Tibial nerve (tissue), 4 donors: ENCODE data around the gene A3GALT2. TPM values are rescaled to one million over a fixed set of nuclear protein-coding genes. Genes with fewer than 3 reads are reported as not detected.

Experiments
- DNase-seq, 2 donors: peaks; one replicate each; pipeline ENCODE4 v3.0.0-alpha.2; 2019; ENCODE audit warnings: low spot score in 2 of 2
- H3K27ac ChIP-seq, 4 donors: fragments of 200-600 bp; sonication (generic) in 3 of 4; one replicate each; pipeline ENCODE4 v1.5.1; 2017 to 2019; ENCODE audit warnings: mild to moderate bottlenecking in 1 of 4
- H3K27me3 ChIP-seq, 2 donors: fragments of 200-600 bp; sonication (generic) in 1 of 2; one replicate each; pipeline versions ENCODE4 v1.5.1 to v1.6.0; 2017 to 2019
- H3K36me3 ChIP-seq, 3 donors: fragments of 200-600 bp; sonication (generic); one replicate each; pipeline ENCODE4 v1.5.1; 2018 to 2019
- H3K4me1 ChIP-seq, 4 donors: fragments of 200-600 bp; sonication (generic) in 3 of 4; one replicate each; pipeline ENCODE4 v1.5.1; 2017 to 2019
- H3K4me3 ChIP-seq, 4 donors: fragments of 200-600 bp; sonication (generic) in 3 of 4; one replicate each; pipeline ENCODE4 v1.5.1; 2017 to 2019; ENCODE audit warnings: mild to moderate bottlenecking in 1 of 4, moderate library complexity in 1 of 4
- H3K9me3 ChIP-seq, 4 donors: fragments of 200-600 bp; sonication (generic) in 3 of 4; one replicate each; pipeline ENCODE4 v1.5.1; 2017 to 2019
- CTCF ChIP-seq, 5 experiments: fragments of 200-600 bp in 3 of 5; fragments of 450-650 bp in 2 of 5; sonication (generic) in 3 of 5; IDR thresholded peaks; one replicate each; pipeline ENCODE4 v1.5.1; 2016 to 2019; ENCODE audit warnings: antibody characterized with exemption in 5 of 5, mild to moderate bottlenecking in 3 of 5, moderate library complexity in 2 of 5
- EP300 ChIP-seq, 2 donors: sonication (generic); formaldehyde crosslinking; IDR thresholded peaks; one replicate each; pipeline ENCODE4 v1.6.1; 2017; ENCODE audit warnings: antibody characterized with exemption in 2 of 2, mild to moderate bottlenecking in 1 of 2
- POLR2A ChIP-seq, 2 donors: fragments of 450-650 bp; IDR thresholded peaks; one replicate each; pipeline ENCODE4 v1.6.1; 2017; ENCODE audit warnings: antibody characterized with exemption in 2 of 2, mild to moderate bottlenecking in 2 of 2, moderate library complexity in 2 of 2
- WGBS, 2 donors: methylation state at CpG; one replicate each; pipeline ENCODE4 v1.1.5; 2018; 5-methylcytosine and 5-hydroxymethylcytosine counted together
- total RNA-seq, 4 donors: library from RNA; depleted of rRNA; stranded (reverse); fragments of >200 nt; gene quantifications; one replicate each; pipeline ENCODE4 v1.1.0, GENCODE V29; 2016

Gene A3GALT2
- total RNA-seq, 4 donors from 2014 or later: 0.42 to 0.66 TPM; not detected in 2

- H3K9me3 ChIP-seq: no peaks in the 10 kb centered on the region
- no peak for DNase-seq
- H3K27ac ChIP-seq: peak overlapping the region in 1 of 4 donors; percentile 3
- peak overlapping the region; percentile 18 to 49 (median 36) for H3K4me3 ChIP-seq
- H3K27me3 ChIP-seq: no peaks in the 10 kb centered on the region
- H3K36me3 ChIP-seq: no peaks in the 10 kb centered on the region
- peaks cover under 1 to 27% (median 13%) of the 10 kb centered on the region in 4 donors for H3K4me1 ChIP-seq
- WGBS, 2 donors: 42 to 51% methylated on average over 19 to 20 of the region's 20 CpGs
- TF ChIP-seq CTCF (IDR thresholded peaks at IDR 0.05) (no peak), POLR2A (IDR thresholded peaks at IDR 0.05) (no peak), EP300 (IDR thresholded peaks at IDR 0.05) (no peak)
Observed at GRCh38 chr1:33305816-33306652, 14.9 kb downstream of the A3GALT2 start.

- Histone ChIP-seq H3K27me3 (no peaks in the 10 kb centered on the region), H3K36me3 (peaks cover 0 to under 1% (median 0%) of the 10 kb centered on the region in 3 donors), H3K4me1 (peaks cover 3 to 37% (median 20%) of the 10 kb centered on the region in 4 donors), H3K4me3 (no peak overlapping the region), H3K9me3 (no peaks in the 10 kb centered on the region), H3K27ac (no peak overlapping the region)
- WGBS, 2 donors: 91% methylated on average over 5 of the region's 5 CpGs
- TF ChIP-seq CTCF (IDR thresholded peaks at IDR 0.05): no peak
- TF ChIP-seq POLR2A (IDR thresholded peaks at IDR 0.05): no peak
- TF ChIP-seq EP300 (IDR thresholded peaks at IDR 0.05): no peak
- no peak for DNase-seq
Observed at GRCh38 chr1:33305016-33305415, 15.9 kb downstream of the A3GALT2 start.

GRCh38 chr1:33302325-33302724 lies 18.6 kb downstream of the A3GALT2 start:
- no peak for TF ChIP-seq EP300 (IDR thresholded peaks at IDR 0.05)
- TF ChIP-seq CTCF (IDR thresholded peaks at IDR 0.05): no peak
- TF ChIP-seq POLR2A (IDR thresholded peaks at IDR 0.05): no peak
- H3K9me3 ChIP-seq: no peaks in the 10 kb centered on the region
- WGBS, 2 donors: 100% methylated on average over 1 of the region's 1 CpG
- peaks cover 0 to 23% (median 0%) of the 10 kb centered on the region in 3 donors for H3K36me3 ChIP-seq
- peak overlapping the region in 1 of 4 donors; percentile 82 for H3K27ac ChIP-seq
- no peak for DNase-seq
- no peaks in the 10 kb centered on the region for H3K27me3 ChIP-seq
- peaks cover 3 to 49% (median 21%) of the 10 kb centered on the region in 4 donors for H3K4me1 ChIP-seq
- H3K4me3 ChIP-seq: no peak overlapping the region

- TF ChIP-seq CTCF (IDR thresholded peaks at IDR 0.05) (no peak), EP300 (IDR thresholded peaks at IDR 0.05) (no peak), POLR2A (IDR thresholded peaks at IDR 0.05) (no peak)
- peaks cover 0 to 30% (median under 1%) of the 10 kb centered on the region in 3 donors for H3K36me3 ChIP-seq
- no peak for DNase-seq
- peak overlapping the region; percentile 47 to 85 (median 78) for H3K27ac ChIP-seq
- H3K27me3 ChIP-seq: no peaks in the 10 kb centered on the region
- no peak overlapping the region for H3K4me3 ChIP-seq
- H3K4me1 ChIP-seq: peaks cover 3 to 40% (median 18%) of the 10 kb centered on the region in 4 donors
- no peaks in the 10 kb centered on the region for H3K9me3 ChIP-seq
- WGBS, 2 donors: 50 to 70% methylated on average over 4 of the region's 4 CpGs
Observed at GRCh38 chr1:33301273-33301984, 19.5 kb downstream of the A3GALT2 start.
